HepG2 (cell line): ENCODE measurements around the gene B4GALT2. TPM values are rescaled to one million over a fixed set of nuclear protein-coding genes. Genes with fewer than 3 reads are reported as not detected.

Experiments used
- CCAR2 ChIP-seq: fragments of 200-400 bp; formaldehyde crosslinking; optimal IDR thresholded peaks from 2 replicates; pipeline ENCODE3; 2018; ENCODE audit warnings: low read depth, mild to moderate bottlenecking, low read length, moderate library complexity
- GMEB2 ChIP-seq: IDR thresholded peaks from 2 replicates; pipeline ENCODE4 v1.6.1; 2016; ENCODE audit warnings: missing biosample characterization, missing genetic modification reagents, low read depth
- HMGA1 ChIP-seq: sonication (generic); formaldehyde crosslinking; conservative IDR thresholded peaks from 2 replicates; pipeline ENCODE4 v1.4.0; 2020; ENCODE audit warnings: missing genetic modification reagents
- KDM4B ChIP-seq: sonication (generic); formaldehyde crosslinking; IDR thresholded peaks from 2 replicates; pipeline ENCODE4 v1.4.0; 2020; ENCODE audit warnings: missing genetic modification reagents
- KLF13 ChIP-seq: sonication (generic); formaldehyde crosslinking; IDR thresholded peaks from 2 replicates; pipeline ENCODE4 v1.4.0; 2020; ENCODE audit warnings: mild to moderate bottlenecking, missing genetic modification reagents
- NFAT5 ChIP-seq: sonication (generic); formaldehyde crosslinking; IDR thresholded peaks from 2 replicates; pipeline ENCODE4 v1.4.0; 2020; ENCODE audit warnings: missing genetic modification reagents
- POLR2AphosphoS5 ChIP-seq: IDR thresholded peaks from 2 replicates; pipeline ENCODE4 v1.6.1; 2012; ENCODE audit warnings: low read depth, low read length
- RBAK ChIP-seq: sonication (generic); formaldehyde crosslinking; IDR thresholded peaks from 2 replicates; pipeline ENCODE4 v1.5.1; 2020; ENCODE audit warnings: mild to moderate bottlenecking, missing genetic modification reagents
- SYNCRIP ChIP-seq: fragments of 200-400 bp; formaldehyde crosslinking; IDR thresholded peaks from 2 replicates; pipeline ENCODE4 v1.6.1; 2018; ENCODE audit warnings: mild to moderate bottlenecking, low read depth, low read length; ENCODE audit not compliant: insufficient read depth
- TCF12 ChIP-seq, 2 experiments: fragments of 450-650 bp in 1 of 2; sonication (generic) in 1 of 2; formaldehyde crosslinking in 1 of 2; IDR thresholded peaks; 2 replicates each; pipeline versions ENCODE4 v1.6.1 to v1.8.0; 2017 to 2022; ENCODE audit warnings: antibody characterized with exemption in 1 of 2, mild to moderate bottlenecking in 1 of 2, missing genetic modification reagents in 1 of 2, moderate library complexity in 1 of 2
- TCF7 ChIP-seq: sonication (generic); IDR thresholded peaks from 2 replicates; pipeline ENCODE4 v1.6.1; 2016; ENCODE audit warnings: antibody characterized with exemption, low read depth
- ZBTB7B ChIP-seq: sonication (generic); formaldehyde crosslinking; IDR thresholded peaks from 2 replicates; pipeline ENCODE4 v1.4.0; 2020; ENCODE audit warnings: missing genetic modification reagents
- ZKSCAN8 ChIP-seq: IDR thresholded peaks from 2 replicates; pipeline ENCODE4 v1.6.1; 2016; ENCODE audit warnings: borderline replicate concordance, missing genetic modification reagents, missing compliant biosample characterization
- ZNF570 ChIP-seq: sonication (generic); formaldehyde crosslinking; IDR thresholded peaks from 2 replicates; pipeline ENCODE4 v1.4.0; 2020; ENCODE audit warnings: mild to moderate bottlenecking, missing genetic modification reagents, borderline replicate concordance
- ZNF572 ChIP-seq: sonication (generic); formaldehyde crosslinking; IDR thresholded peaks from 2 replicates; pipeline ENCODE4 v1.5.1; 2020; ENCODE audit warnings: mild to moderate bottlenecking, missing genetic modification reagents
- ZNF619 ChIP-seq: sonication (generic); formaldehyde crosslinking; IDR thresholded peaks from 2 replicates; pipeline ENCODE4 v1.4.0; 2020; ENCODE audit warnings: mild to moderate bottlenecking, missing genetic modification reagents
- ZSCAN25 ChIP-seq: sonication (generic); formaldehyde crosslinking; IDR thresholded peaks from 2 replicates; pipeline ENCODE4 v1.8.0; 2022; ENCODE audit warnings: mild to moderate bottlenecking, missing genetic modification reagents
- polyA plus RNA-seq, 8 experiments: library from polyadenylated mRNA; depleted of rRNA in 3 of 8; stranded (reverse) in 7 of 8; unstranded in 1 of 8; fragments of >200 nt; fragmentation: Illumina TruSeq in 4 of 8; extraction: Trizol in 4 of 8; gene quantifications; 2 replicates each; pipeline versions ENCODE4 v1.2.1 to v1.2.3, GENCODE V29; 2011 to 2016; ENCODE audit warnings: low read depth in 4 of 8, missing spikeins in 1 of 8, mixed read lengths in 1 of 8; ENCODE audit not compliant: insufficient read depth in 1 of 8
- total RNA-seq, 5 experiments: library from RNA; depleted of rRNA; stranded (reverse); fragments of >200 nt; fragmentation: Illumina TruSeq; extraction: Trizol; gene quantifications; 2 replicates each; pipeline ENCODE4 v1.2.3, GENCODE V29; 2016; ENCODE audit warnings: low read depth in 1 of 5
- TF ChIP-seq, protein P1 (sequence below): sonication (generic); formaldehyde crosslinking; IDR thresholded peaks from 2 replicates; pipeline ENCODE4 v1.5.0; 2020; ENCODE audit warnings: mild to moderate bottlenecking, low read depth, missing genetic modification reagents, borderline replicate concordance
- TF ChIP-seq, protein P2 (sequence below): IDR thresholded peaks from 2 replicates; pipeline ENCODE4 v1.6.1; 2012; ENCODE audit warnings: inconsistent platforms
- TF ChIP-seq, protein P3 (sequence below): sonication (generic); formaldehyde crosslinking; IDR thresholded peaks from 2 replicates; pipeline ENCODE4 v1.4.0; 2020; ENCODE audit warnings: missing genetic modification reagents

B4GALT2 gene
- total and polyA plus RNA-seq, 2 of the 13 experiments (the other 11 are each of a cell fraction or from before 2014, with no cell fraction given): 41.9 to 78.0 TPM

DNA sequence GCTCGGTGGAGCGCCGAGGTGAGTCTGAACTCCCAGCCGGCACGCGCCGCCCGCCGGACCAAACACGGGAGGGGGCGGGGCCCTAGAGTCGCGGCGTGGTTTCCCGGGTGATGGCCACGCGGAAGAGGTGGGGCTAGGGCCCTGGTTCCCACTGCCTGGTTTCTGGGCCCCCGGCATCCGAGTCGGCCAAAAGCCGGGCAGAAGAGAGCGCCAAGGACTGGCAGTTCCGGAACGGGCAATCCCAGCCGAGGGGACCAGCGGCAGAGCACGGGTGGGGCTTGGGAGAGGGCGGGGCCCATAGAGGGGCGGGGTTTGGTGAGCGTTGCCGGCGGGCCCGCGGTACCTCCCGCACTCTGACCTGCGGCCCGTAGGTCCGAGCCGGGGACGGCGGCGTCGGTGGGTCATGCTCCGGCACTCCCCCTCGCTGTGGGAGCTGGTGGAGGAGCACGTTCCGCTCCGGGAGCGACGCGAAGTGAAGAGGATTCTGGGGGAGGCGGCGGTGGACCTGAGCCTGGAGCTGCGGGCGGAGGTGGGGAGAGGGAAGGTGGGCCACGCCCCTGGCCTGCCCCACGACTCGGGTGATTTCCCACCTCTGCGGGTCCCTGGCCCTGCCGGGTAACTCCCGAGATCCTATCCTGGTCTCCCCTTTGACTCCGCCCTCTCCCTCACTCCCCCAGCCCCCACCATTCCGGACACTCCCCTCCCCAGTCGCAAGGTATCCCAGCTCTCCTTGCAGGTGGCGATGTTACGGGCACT, 12.6 kb downstream of the B4GALT2 start, which contains the start of gene CCDC24 (continued):
- TF ChIP-seq, protein P1, sequence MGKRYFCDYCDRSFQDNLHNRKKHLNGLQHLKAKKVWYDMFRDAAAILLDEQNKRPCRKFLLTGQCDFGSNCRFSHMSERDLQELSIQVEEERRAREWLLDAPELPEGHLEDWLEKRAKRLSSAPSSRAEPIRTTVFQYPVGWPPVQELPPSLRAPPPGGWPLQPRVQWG (CRISPR knock-in tag): no peak
- TF ChIP-seq POLR2AphosphoS5 (peak; percentile 48), TCF12 (IDR thresholded peaks at IDR 0.05) (no peak), TCF12 (CRISPR knock-in tag; IDR thresholded peaks at IDR 0.05) (peak; percentile 54; the same call in 1 of the 2 replicates), GMEB2 (0 out of 2 replicates have a peak, but pooled peaks have one; percentile 45), ZSCAN25 (CRISPR knock-in tag) (no peak), TCF7 (no peak), ZNF572 (CRISPR knock-in tag) (peak; percentile 66; the same call in 1 of the 2 replicates), ZKSCAN8 (CRISPR knock-in tag) (no peak), HMGA1 (no peak), NFAT5 (CRISPR knock-in tag) (no peak), CCAR2 (no peak), KDM4B (CRISPR knock-in tag) (no peak), ZBTB7B (CRISPR knock-in tag) (no peak), SYNCRIP (no peak), RBAK (CRISPR knock-in tag) (no peak), KLF13 (CRISPR knock-in tag) (no peak), ZNF619 (no peak), ZNF570 (no peak)
- TF ChIP-seq, protein P2, sequence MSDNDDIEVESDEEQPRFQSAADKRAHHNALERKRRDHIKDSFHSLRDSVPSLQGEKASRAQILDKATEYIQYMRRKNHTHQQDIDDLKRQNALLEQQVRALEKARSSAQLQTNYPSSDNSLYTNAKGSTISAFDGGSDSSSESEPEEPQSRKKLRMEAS: peak; percentile 85
- TF ChIP-seq, protein P3, sequence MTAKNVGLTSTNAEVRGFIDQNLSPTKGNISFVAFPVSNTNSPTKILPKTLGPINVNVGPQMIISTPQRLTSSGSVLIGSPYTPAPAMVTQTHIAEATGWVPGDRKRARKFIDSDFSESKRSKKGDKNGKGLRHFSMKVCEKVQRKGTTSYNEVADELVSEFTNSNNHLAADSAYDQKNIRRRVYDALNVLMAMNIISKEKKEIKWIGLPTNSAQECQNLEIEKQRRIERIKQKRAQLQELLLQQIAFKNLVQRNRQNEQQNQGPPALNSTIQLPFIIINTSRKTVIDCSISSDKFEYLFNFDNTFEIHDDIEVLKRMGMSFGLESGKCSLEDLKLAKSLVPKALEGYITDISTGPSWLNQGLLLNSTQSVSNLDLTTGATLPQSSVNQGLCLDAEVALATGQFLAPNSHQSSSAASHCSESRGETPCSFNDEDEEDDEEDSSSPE: 0 out of 2 replicates have a peak, but pooled peaks have one; percentile 6
